Ectodermal cell (in vitro differentiated cells): ENCODE measurements around the gene PCNX2.

Experiments used
- H3K27ac ChIP-seq: 2 replicates; pipeline ENCODE4 v1.7.0; 2013; ENCODE audit warnings: mild to moderate bottlenecking, low read depth, low read length; ENCODE audit not compliant: insufficient read depth, poor library complexity, severe bottlenecking
- H3K27me3 ChIP-seq: 2 replicates; pipeline ENCODE4 v1.7.0; 2013; ENCODE audit warnings: mild to moderate bottlenecking, low read length; ENCODE audit not compliant: insufficient read depth, control insufficient read depth, poor library complexity, severe bottlenecking
- H3K36me3 ChIP-seq: one replicate; pipeline ENCODE4 v1.7.0; 2013; ENCODE audit warnings: low read length; ENCODE audit not compliant: control insufficient read depth, insufficient read depth
- H3K4me1 ChIP-seq: one replicate; pipeline ENCODE4 v1.7.0; 2013; ENCODE audit warnings: low read length; ENCODE audit not compliant: control insufficient read depth, insufficient read depth
- H3K4me3 ChIP-seq: 2 replicates; pipeline ENCODE4 v1.7.0; 2013; ENCODE audit warnings: low read depth, low read length, control low read depth; ENCODE audit not compliant: insufficient read depth
- H3K9me3 ChIP-seq: 2 replicates; pipeline ENCODE4 v1.7.0; 2013; ENCODE audit warnings: mild to moderate bottlenecking, low read length, moderate library complexity; ENCODE audit not compliant: control insufficient read depth
- WGBS, 2 experiments: methylation state at CpG; one replicate each; pipeline ENCODE4 v1.1.7; 2013; ENCODE audit warnings: missing lambda C conversion rate in 2 of 2; 5-methylcytosine and 5-hydroxymethylcytosine counted together

PCNX2 gene

DNA sequence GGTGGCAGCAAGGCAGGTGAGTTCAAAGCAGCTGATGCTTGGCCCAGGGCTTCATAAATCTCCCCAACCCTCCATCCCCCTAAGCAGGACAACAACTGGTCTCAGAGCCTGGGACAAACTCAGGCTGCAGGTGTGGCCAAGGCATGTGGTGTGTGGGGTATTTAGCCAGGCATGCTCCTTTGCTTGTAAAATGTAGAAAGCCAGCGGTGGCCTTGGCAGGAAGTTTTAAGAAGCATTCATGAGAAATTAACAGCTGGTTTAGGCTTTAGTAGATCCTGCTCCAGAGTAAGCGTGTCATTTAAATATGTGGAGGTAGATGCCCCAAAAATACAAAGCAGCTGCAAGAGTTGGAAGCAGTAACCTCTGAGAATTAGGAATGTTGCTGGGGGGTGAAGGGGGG, 300.3 kb downstream of the PCNX2 start:
- Histone ChIP-seq H3K4me1 (no peaks in the 10 kb centered on the region), H3K27ac (no peak overlapping the region), H3K4me3 (no peak overlapping the region), H3K9me3 (no peaks in the 10 kb centered on the region), H3K27me3 (no peaks in the 10 kb centered on the region), H3K36me3 (peaks cover 23% of the 10 kb centered on the region)
- WGBS, 2 experiments, result 94 to 99% methylated on average over 2 of the region's 2 CpGs

DNA sequence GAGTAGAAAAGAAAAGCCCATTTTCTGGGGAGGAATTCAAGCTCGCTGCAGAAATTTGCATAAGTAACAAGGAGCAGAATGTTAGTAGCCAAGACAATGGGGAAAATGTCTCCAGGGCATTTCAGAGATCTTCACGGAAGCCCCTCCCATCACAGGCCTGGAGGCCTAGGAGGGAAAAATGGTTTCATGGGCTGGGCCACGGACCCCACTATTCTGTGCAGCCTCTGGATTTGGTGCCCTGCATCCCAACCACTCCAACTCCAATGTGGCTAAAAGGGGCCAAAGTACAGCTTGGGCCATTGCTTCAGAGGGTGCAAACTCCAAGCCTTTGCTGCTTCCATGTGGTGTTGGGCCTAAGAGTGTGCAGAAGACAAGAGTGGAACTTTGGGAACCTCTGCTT, 302.0 kb downstream of the PCNX2 start:
- WGBS, 2 experiments, result 91 to 96% methylated on average over 3 of the region's 3 CpGs
- Histone ChIP-seq H3K36me3 (peaks cover 23% of the 10 kb centered on the region), H3K27ac (no peak overlapping the region), H3K4me1 (no peaks in the 10 kb centered on the region), H3K9me3 (no peaks in the 10 kb centered on the region), H3K27me3 (no peaks in the 10 kb centered on the region), H3K4me3 (no peak overlapping the region)

DNA sequence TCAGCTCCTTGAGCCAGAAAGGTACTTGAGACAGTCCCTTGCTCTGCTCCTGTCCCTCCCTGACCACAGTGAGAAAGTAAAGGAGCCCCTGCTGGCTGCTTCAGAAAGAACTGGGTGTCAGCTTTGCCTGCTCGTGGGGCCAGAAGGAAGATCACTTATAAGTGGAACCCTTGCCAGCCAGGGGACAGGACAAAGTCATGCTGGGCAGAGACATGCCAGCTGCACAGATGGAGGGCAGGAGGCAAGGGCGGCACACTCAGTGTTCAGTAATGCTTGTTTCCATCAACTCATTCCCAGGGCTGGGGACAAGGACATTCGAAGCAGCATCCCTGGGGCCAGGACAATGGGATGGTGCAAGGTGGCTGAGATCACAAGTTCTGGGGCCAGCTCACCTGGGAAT, 303.3 kb downstream of the PCNX2 start:
- peaks cover 12% of the 10 kb centered on the region for H3K36me3 ChIP-seq
- H3K9me3 ChIP-seq, result no peaks in the 10 kb centered on the region
- H3K27me3 ChIP-seq, result no peaks in the 10 kb centered on the region
- 93 to 95% methylated on average over 3 of the region's 3 CpGs for WGBS, 2 experiments
- H3K4me3 ChIP-seq, result no peak overlapping the region
- H3K27ac ChIP-seq, result no peak overlapping the region
- no peaks in the 10 kb centered on the region for H3K4me1 ChIP-seq

DNA sequence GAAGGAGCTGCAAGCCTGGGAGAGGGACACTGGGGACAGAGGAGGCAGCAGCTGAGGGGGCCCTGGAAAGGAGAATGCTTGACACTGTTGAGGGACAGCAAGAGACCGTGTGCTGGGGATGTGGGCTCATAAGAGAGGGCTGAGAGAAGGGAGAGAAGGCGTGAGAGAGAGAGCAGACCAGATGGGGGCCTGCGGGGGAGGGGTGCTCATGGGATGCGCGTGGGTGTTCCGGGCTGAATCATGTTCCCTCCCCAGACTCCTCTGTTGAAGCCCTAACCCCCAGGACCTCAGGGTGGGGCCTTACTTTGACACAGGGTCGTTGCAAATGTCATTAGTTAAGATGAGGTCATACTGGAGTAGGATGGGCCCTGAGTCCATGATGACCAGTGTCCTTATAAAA, 304.3 kb downstream of the PCNX2 start:
- H3K4me3 ChIP-seq, result no peak overlapping the region
- H3K27ac ChIP-seq, result no peak overlapping the region
- H3K4me1 ChIP-seq, result no peaks in the 10 kb centered on the region
- no peaks in the 10 kb centered on the region for H3K27me3 ChIP-seq
- WGBS, 2 experiments, result 90 to 96% methylated on average over 7 of the region's 7 CpGs
- H3K36me3 ChIP-seq, result peaks cover 11% of the 10 kb centered on the region
- no peaks in the 10 kb centered on the region for H3K9me3 ChIP-seq

DNA sequence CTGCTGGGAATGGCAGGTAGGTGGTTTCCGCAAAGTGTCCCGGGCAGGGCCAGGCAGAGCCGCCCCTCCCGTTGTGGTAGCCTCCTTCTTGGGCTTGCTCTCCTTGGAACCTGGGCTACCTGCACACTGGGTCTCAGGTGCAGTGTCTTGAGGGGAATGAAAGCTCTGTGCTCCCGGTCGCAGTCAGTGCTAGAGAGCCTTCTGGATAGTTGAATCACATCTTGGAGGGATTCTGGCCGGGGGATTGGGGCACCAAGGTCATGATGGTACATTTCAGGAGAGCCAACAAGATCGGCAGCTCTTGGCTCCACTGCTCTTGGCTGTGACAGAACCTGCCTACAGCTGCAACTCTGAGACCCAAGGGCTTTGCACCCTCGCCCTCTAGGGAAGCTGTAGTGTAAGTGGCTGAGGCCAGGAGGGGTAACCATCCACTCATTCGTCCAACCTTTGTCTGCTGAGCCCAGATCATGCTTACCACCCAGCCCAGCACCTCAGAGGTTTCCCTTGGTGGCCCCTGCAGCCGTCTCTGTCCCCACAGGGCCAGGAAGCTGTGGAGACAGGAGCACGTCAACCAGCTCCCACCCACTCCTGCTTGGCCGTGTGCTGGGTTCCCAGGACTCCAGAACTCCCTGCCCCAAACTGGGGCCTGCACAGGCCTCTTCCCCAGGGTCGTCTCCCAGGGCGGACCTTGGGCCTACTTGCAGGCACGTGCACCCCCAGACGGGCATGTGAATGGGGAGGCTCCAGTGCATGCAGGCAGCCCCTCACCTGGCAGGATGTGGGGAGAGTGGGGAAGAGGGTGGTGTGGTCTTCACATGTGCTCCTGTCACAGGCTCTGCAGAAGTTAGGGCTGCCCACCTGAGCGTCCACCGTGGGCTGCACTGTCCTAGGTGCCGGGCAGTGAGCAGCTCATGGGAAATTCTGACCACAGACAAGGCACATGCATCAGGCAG, 305.1 kb downstream of the PCNX2 start:
- Histone ChIP-seq H3K9me3 (no peaks in the 10 kb centered on the region), H3K27ac (no peak overlapping the region), H3K4me3 (no peak overlapping the region), H3K4me1 (no peaks in the 10 kb centered on the region), H3K36me3 (peaks cover 11% of the 10 kb centered on the region), H3K27me3 (no peaks in the 10 kb centered on the region)
- 95 to 96% methylated on average over 20 of the region's 20 CpGs for WGBS, 2 experiments

DNA sequence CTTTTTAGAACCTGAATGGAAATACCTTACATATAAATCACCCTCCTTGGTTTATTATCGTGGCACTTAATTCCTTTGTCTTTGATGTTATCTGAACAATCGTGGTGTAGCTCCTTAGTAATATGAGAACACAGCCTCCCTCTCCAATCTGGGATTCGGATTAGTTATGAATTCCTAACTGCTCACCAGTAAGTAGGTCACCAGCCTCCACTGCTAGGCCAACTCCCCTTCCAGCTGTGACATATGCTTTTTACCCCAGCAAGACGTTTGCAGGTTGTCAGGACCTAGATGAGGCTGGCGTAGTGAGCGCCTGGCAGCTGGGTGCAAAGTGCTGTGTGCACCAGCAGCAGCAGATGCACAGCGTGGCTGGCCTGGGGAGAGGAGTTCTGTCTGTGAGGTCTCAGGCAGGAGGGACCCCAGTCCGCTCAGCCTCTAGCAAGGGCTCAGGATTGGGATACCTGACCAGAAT, 306.9 kb downstream of the PCNX2 start:
- Histone ChIP-seq H3K36me3 (peaks cover under 1% of the 10 kb centered on the region), H3K9me3 (no peaks in the 10 kb centered on the region), H3K4me3 (no peak overlapping the region), H3K4me1 (no peaks in the 10 kb centered on the region), H3K27me3 (no peaks in the 10 kb centered on the region), H3K27ac (no peak overlapping the region)
- 89 to 94% methylated on average over 8 of the region's 8 CpGs for whole genome bisulfite sequencing, 2 experiments

DNA sequence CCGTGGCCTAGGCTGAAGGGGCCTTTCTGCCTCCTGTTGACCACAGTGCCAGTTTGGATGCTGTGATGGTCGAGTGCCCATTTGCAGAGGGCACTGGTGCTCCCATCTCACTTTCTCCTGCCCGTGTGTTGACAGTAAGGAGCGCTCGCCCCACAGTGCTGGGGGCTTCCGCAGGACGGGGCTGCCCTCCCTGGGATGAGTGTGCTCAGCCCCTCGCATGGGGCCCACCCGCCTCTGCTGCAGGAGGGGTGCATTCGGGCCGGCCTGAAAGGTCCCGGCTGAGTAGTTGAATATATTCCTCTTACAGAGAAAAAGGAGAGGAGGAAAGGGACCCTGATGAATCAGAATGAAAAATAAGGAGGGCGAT, 307.8 kb downstream of the PCNX2 start:
- WGBS, 2 experiments, result 91 to 96% methylated on average over 13 of the region's 13 CpGs
- no peaks in the 10 kb centered on the region for H3K4me1 ChIP-seq
- H3K4me3 ChIP-seq, result no peak overlapping the region
- H3K27me3 ChIP-seq, result no peaks in the 10 kb centered on the region
- H3K9me3 ChIP-seq, result no peaks in the 10 kb centered on the region
- no peak overlapping the region for H3K27ac ChIP-seq
- H3K36me3 ChIP-seq, result no peaks in the 10 kb centered on the region

DNA sequence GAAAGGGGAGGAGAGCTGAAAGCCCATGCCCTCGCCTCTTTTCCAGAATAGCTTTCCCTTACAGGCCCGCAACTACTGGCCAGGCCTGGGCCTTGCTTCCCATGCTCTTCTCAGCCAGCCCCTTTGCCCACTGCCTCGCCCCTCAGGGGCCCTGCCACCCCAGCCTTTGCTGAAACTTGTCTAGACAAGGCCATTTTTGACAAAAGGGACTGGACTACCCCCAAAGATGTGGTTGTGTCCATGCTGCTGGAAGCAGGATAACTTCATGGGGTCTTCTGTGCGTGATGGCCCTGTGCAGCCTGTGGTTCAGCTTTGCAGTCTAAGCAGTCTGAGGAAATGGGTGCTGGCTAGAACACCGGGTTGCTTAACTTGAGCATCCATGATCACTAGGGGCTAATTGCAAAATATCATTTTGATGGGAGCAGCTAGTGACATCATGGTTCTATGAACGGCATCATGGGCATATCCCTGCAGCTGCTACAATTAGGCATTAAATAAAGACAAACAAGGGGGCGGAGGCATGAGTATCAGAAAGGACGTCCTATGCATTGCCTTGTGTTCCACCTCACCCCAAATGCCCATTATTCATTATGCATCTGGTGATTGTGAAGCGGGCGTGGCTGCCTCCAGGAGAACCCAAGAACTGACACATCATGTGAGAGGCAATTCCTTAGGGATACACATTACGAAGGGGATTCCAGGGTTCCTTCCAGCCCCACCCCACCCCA, 308.3 kb downstream of the PCNX2 start:
- H3K27ac ChIP-seq, result no peak overlapping the region
- no peaks in the 10 kb centered on the region for H3K27me3 ChIP-seq
- no peaks in the 10 kb centered on the region for H3K4me1 ChIP-seq
- H3K9me3 ChIP-seq, result no peaks in the 10 kb centered on the region
- H3K36me3 ChIP-seq, result no peaks in the 10 kb centered on the region
- H3K4me3 ChIP-seq, result no peak overlapping the region
- WGBS, 2 experiments, result 93 to 95% methylated on average over 11 of the region's 11 CpGs

DNA sequence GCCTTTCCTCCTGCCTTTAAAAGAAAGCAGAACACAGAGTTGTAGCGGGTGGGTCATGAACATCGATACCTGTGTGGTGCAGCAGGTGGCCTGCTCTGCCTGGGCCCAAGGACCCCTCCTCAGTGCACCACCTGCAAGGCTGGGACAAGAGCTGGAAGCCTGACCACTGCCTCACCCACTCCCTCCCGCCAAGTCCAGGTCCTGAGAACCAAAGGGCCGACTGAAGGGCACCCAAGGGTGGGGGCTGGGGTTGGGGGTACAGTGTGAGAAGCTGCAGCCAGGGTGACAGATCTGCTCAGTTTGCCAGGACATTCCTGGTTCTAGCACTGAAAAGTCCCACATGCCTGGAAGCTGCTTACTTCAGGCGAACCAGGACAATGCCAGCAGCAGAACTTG, 309.0 kb downstream of the PCNX2 start:
- Histone ChIP-seq H3K36me3 (no peaks in the 10 kb centered on the region), H3K27ac (no peak overlapping the region), H3K27me3 (no peaks in the 10 kb centered on the region), H3K9me3 (no peaks in the 10 kb centered on the region), H3K4me1 (no peaks in the 10 kb centered on the region), H3K4me3 (no peak overlapping the region)
- WGBS, 2 experiments, result 96 to 97% methylated on average over 5 of the region's 5 CpGs

DNA sequence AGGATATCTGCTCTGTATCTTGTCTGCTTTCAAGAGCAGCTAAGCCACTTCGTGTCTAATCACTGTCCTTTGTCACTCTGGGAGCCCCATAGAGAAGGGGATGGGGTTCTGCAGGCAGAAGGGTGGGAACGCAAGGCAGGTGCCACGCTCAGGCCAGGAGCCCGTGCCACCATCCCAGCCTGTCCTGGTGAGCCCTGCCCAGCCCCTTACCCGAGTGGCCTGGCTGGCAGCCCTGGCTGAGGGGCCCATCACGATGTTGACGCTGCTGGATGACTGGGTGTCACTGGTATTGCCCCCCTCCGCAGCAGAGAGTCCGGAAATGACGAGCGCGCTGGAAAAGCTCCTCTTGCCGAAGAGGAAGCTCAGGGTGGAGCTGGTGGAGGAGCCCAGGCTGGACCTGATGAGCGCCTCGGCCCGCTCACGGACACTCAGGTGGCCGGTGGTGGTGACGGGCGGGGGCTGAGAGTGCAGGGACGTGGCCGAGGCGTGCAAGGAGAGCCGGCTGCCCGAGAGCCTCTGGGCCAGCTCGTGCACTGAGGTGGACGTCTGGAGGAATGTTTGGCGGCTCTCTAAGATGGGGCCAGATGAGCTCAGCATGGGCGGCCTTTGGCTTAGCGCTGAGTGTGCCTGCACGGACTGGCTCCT, 309.5 kb downstream of the PCNX2 start:
- H3K4me3 ChIP-seq, result no peak overlapping the region
- no peaks in the 10 kb centered on the region for H3K27me3 ChIP-seq
- WGBS, 2 experiments, result 95 to 97% methylated on average over 31 of the region's 31 CpGs
- H3K27ac ChIP-seq, result no peak overlapping the region
- no peaks in the 10 kb centered on the region for H3K9me3 ChIP-seq
- no peaks in the 10 kb centered on the region for H3K36me3 ChIP-seq
- H3K4me1 ChIP-seq, result no peaks in the 10 kb centered on the region
